ENCODE results near the gene ALAS1. TPM values are rescaled to one million over a fixed set of nuclear protein-coding genes. Genes with fewer than 3 reads are reported as not detected.

Gene ALAS1
- total RNA-seq, 1 donor from 2014 or later: 41.5 TPM

- intact Hi-C loops (cut with DNase I): no loop called here
- H3K27ac ChIP-seq: no peak overlapping the region
- no peaks in the 10 kb centered on the region for H3K9me3 ChIP-seq
- H3K4me1 ChIP-seq: peaks cover 13% of the 10 kb centered on the region
- DNase-seq (ENCODE audit: extremely low spot score in 2 of 2): no peak
- H3K36me3 ChIP-seq: no peaks in the 10 kb centered on the region
- no peak for TF ChIP-seq POLR2A (IDR thresholded peaks at IDR 0.05)
- TF ChIP-seq POLR2AphosphoS5 (IDR thresholded peaks at IDR 0.05; ENCODE audit: insufficient read depth in 1 of 2, low read depth in 1 of 2): no peak
- TF ChIP-seq, protein P1, sequence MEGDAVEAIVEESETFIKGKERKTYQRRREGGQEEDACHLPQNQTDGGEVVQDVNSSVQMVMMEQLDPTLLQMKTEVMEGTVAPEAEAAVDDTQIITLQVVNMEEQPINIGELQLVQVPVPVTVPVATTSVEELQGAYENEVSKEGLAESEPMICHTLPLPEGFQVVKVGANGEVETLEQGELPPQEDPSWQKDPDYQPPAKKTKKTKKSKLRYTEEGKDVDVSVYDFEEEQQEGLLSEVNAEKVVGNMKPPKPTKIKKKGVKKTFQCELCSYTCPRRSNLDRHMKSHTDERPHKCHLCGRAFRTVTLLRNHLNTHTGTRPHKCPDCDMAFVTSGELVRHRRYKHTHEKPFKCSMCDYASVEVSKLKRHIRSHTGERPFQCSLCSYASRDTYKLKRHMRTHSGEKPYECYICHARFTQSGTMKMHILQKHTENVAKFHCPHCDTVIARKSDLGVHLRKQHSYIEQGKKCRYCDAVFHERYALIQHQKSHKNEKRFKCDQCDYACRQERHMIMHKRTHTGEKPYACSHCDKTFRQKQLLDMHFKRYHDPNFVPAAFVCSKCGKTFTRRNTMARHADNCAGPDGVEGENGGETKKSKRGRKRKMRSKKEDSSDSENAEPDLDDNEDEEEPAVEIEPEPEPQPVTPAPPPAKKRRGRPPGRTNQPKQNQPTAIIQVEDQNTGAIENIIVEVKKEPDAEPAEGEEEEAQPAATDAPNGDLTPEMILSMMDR (IDR thresholded peaks at IDR 0.05): no peak
- H3K4me3 ChIP-seq: no peak overlapping the region
- H3K27me3 ChIP-seq: no peaks in the 10 kb centered on the region
These were observed 12.1 kb upstream of the ALAS1 start for GRCh38 chr3:52185837-52186236.

GRCh38 chr3:52186729-52187128 lies 11.2 kb upstream of the ALAS1 start:
- peak in 1 of 2 donors; percentile 81 for DNase-seq (ENCODE audit: extremely low spot score in 2 of 2)
- TF ChIP-seq POLR2AphosphoS5 (IDR thresholded peaks at IDR 0.05; ENCODE audit: insufficient read depth in 1 of 2, low read depth in 1 of 2) (no peak), POLR2A (IDR thresholded peaks at IDR 0.05) (no peak)
- TF ChIP-seq, protein P1 (IDR thresholded peaks at IDR 0.05): no peak
- H3K4me1 ChIP-seq: peaks cover 19% of the 10 kb centered on the region
- H3K4me3 ChIP-seq: no peak overlapping the region
- intact Hi-C loops (cut with DNase I): no loop called here
- H3K9me3 ChIP-seq: no peaks in the 10 kb centered on the region
- H3K27ac ChIP-seq: no peak overlapping the region
- H3K36me3 ChIP-seq: no peaks in the 10 kb centered on the region
- H3K27me3 ChIP-seq: no peaks in the 10 kb centered on the region

DNA sequence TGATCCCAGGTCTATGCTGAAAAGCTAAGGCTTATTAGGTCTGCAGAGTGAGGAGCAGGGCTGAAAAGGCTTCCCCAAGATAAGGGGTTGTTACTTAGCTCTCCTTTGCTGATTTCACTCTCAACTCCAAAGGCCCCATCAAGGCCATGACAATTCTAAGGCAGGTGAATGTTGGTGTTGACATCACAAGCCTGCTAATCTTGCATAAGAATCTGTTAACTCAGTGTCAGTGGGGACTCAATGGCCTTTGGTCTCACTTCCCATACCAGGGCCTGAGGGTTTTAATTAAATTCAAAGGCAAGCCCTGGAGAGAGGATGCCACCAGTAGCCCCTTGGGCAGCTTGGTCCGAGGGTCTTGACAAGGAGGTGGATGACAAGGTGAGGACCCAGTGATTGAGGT lies 9.4 kb upstream of the ALAS1 start:
- H3K9me3 ChIP-seq: no peaks in the 10 kb centered on the region
- no peak for TF ChIP-seq POLR2AphosphoS5 (IDR thresholded peaks at IDR 0.05; ENCODE audit: insufficient read depth in 1 of 2, low read depth in 1 of 2)
- TF ChIP-seq, protein P1 (IDR thresholded peaks at IDR 0.05): no peak
- no peak for TF ChIP-seq POLR2A (IDR thresholded peaks at IDR 0.05)
- no peaks in the 10 kb centered on the region for H3K27me3 ChIP-seq
- no peak overlapping the region for H3K4me3 ChIP-seq
- intact Hi-C loops (cut with DNase I): no loop called here
- no peak overlapping the region for H3K27ac ChIP-seq
- H3K4me1 ChIP-seq: peaks cover 19% of the 10 kb centered on the region
- no peaks in the 10 kb centered on the region for H3K36me3 ChIP-seq
- no peak for DNase-seq (ENCODE audit: extremely low spot score in 2 of 2)

GRCh38 chr3:52190294-52191074 lies 7.5 kb upstream of the ALAS1 start:
- peaks cover 28% of the 10 kb centered on the region for H3K4me1 ChIP-seq
- H3K36me3 ChIP-seq: no peaks in the 10 kb centered on the region
- DNase-seq (ENCODE audit: extremely low spot score in 2 of 2): no peak
- TF ChIP-seq POLR2AphosphoS5 (IDR thresholded peaks at IDR 0.05; ENCODE audit: insufficient read depth in 1 of 2, low read depth in 1 of 2) (peak in 1 of 2 donors; percentile 48), POLR2A (IDR thresholded peaks at IDR 0.05) (no peak)
- TF ChIP-seq, protein P1 (IDR thresholded peaks at IDR 0.05): no peak
- peak overlapping the region; percentile 1 for H3K27ac ChIP-seq
- no peaks in the 10 kb centered on the region for H3K27me3 ChIP-seq
- no peaks in the 10 kb centered on the region for H3K9me3 ChIP-seq
- no peak overlapping the region for H3K4me3 ChIP-seq
- intact Hi-C loops (cut with DNase I): no loop called here

DNA sequence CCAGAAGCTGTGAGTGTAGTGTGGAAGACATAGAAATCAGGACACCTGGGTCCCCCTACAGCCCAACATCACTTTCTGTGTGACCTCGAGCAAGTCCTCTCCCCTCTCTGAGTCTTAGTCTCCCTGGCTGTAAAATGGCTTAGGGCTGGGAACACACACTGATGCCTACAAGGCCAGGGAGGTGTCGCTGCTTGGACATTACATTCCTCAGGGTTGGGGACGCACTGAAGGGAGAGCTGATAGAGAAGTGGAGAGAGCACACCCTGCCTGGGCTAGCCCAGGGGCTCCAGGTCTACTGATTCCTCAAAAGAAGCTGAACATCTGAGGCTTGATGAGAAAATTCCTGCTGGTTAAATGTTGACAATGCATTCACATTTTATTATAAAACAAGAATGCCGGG lies 6.3 kb upstream of the ALAS1 start:
- DNase-seq (ENCODE audit: extremely low spot score in 2 of 2): no peak
- Histone ChIP-seq H3K27me3 (no peaks in the 10 kb centered on the region), H3K27ac (no peak overlapping the region), H3K4me3 (no peak overlapping the region), H3K4me1 (peaks cover 40% of the 10 kb centered on the region), H3K9me3 (no peaks in the 10 kb centered on the region), H3K36me3 (no peaks in the 10 kb centered on the region)
- intact Hi-C loops (cut with DNase I): no loop called here
- TF ChIP-seq, protein P1 (IDR thresholded peaks at IDR 0.05): no peak
- TF ChIP-seq POLR2AphosphoS5 (IDR thresholded peaks at IDR 0.05; ENCODE audit: insufficient read depth in 1 of 2, low read depth in 1 of 2) (no peak), POLR2A (IDR thresholded peaks at IDR 0.05) (no peak)
